K562 (cell line): ENCODE results near the gene FAM83F. TPM values are rescaled to one million over a fixed set of nuclear protein-coding genes. Genes with fewer than 3 reads are reported as not detected.
"Not testable (repeated sequence)": the region's sequence is repeated elsewhere in the genome, so short reads cannot be mapped to it uniquely, and the experiment has no call there.

Experiments
- ATAC-seq: fragments of 200-7000 bp; cut with Tn5 transposase; 3 replicates; pipeline ENCODE4 v1.9.1; 2020; ENCODE audit warnings: moderate library complexity
- BruUV-seq: library from RNA; stranded (reverse); fragments of 400-500 nt; replicated peaks from 2 replicates; lab custom pipeline; 2021; lab: Mats Ljungman, UMichigan
- CTCF ChIA-PET: fragments of 300-600 bp; formaldehyde crosslinking; extraction: SDS; loops from one replicate; lab custom pipeline; 2021; ENCODE audit warnings: low intra/inter-chr PET ratio; lab: Yijun Ruan, JAX
- POLR2A ChIA-PET: fragments of 300-600, 350-650 bp; sonication (Branson Sonifier 250); formaldehyde crosslinking; extraction: SDS; loops from one replicate; lab custom pipeline; 2021; ENCODE audit warnings: antibody characterized with exemption, inconsistent platforms; lab: Yijun Ruan, JAX
- DNase-seq, 4 experiments: peaks; one replicate each; pipeline versions ENCODE4 v3.0.0 to v3.0.0-alpha.2; 2011 to 2018; ENCODE audit warnings: low spot score in 3 of 4, mixed read lengths in 3 of 4; ENCODE audit errors: extremely low read depth in 1 of 4
- FAIRE-seq: peaks from 2 replicates; lab custom pipeline; 2011; peaks lifted over from hg19 to GRCh38; lab: Jason Lieb, UNC
- H2AFZ ChIP-seq: 2 replicates; pipeline ENCODE4 v1.6.0; 2011; ENCODE audit warnings: low read depth, low read length, control low read depth, inconsistent platforms
- H3K27ac ChIP-seq: fragments of 200-600 bp; 3 replicates; pipeline ENCODE4 v1.8.0; 2011; ENCODE audit warnings: low read depth, mild to moderate bottlenecking, control low read depth, inconsistent platforms, low read length, moderate library complexity, mixed read lengths; ENCODE audit errors: extremely low read depth
- H3K27me3 ChIP-seq, 2 experiments: fragments of 300-600 bp in 1 of 2; 2 replicates in 1 of 2; 3 replicates in 1 of 2; pipeline versions ENCODE4 v1.6.0 to v1.8.0; 2011; ENCODE audit warnings: inconsistent platforms in 2 of 2, low read length in 2 of 2, mild to moderate bottlenecking in 1 of 2, mixed read lengths in 1 of 2, moderate library complexity in 1 of 2; ENCODE audit not compliant: control insufficient read depth in 2 of 2, insufficient read depth in 2 of 2
- H3K36me3 ChIP-seq: fragments of 300-600 bp; 3 replicates; pipeline ENCODE4 v1.8.0; 2011; ENCODE audit warnings: mild to moderate bottlenecking, low read length, inconsistent platforms; ENCODE audit not compliant: control insufficient read depth, insufficient read depth
- H3K4me1 ChIP-seq, 2 experiments: fragments of 200-600 bp in 1 of 2; replicated peaks in 1 of 2; 2 replicates in 1 of 2; 3 replicates in 1 of 2; pipeline versions ENCODE4 v1.5.1 to v1.8.0; 2011; ENCODE audit warnings: inconsistent platforms in 2 of 2, low read length in 2 of 2, mild to moderate bottlenecking in 1 of 2, mixed read lengths in 1 of 2, moderate library complexity in 1 of 2; ENCODE audit not compliant: control insufficient read depth in 2 of 2, insufficient read depth in 2 of 2
- H3K4me2 ChIP-seq: 2 replicates; pipeline ENCODE4 v1.6.1; 2011; ENCODE audit warnings: low read length, control low read depth, inconsistent platforms, mixed read lengths; ENCODE audit not compliant: insufficient read depth
- H3K4me3 ChIP-seq: fragments of 200-600 bp; sonication (generic), shearing (Covaris generic); 2 replicates; pipeline ENCODE4 v1.5.1; 2016; ENCODE audit warnings: control low read depth, inconsistent platforms
- H3K79me2 ChIP-seq: fragments of 200-600 bp; 3 replicates; pipeline ENCODE4 v1.8.0; 2011; ENCODE audit warnings: low read length, inconsistent platforms; ENCODE audit not compliant: control insufficient read depth, insufficient read depth
- H3K9ac ChIP-seq, 2 experiments: 2 replicates each; pipeline versions ENCODE4 v1.6.0 to v1.6.1; 2011; ENCODE audit warnings: low read depth in 2 of 2, low read length in 2 of 2, control low read depth in 1 of 2, inconsistent platforms in 1 of 2, mild to moderate bottlenecking in 1 of 2, mixed read lengths in 1 of 2; ENCODE audit not compliant: insufficient read depth in 1 of 2
- H3K9me1 ChIP-seq: one replicate; pipeline ENCODE4 v1.6.0; 2011; ENCODE audit warnings: inconsistent platforms, mild to moderate bottlenecking, low read length, moderate library complexity; ENCODE audit not compliant: control insufficient read depth, insufficient read depth
- H3K9me3 ChIP-seq: replicated peaks from 2 replicates; pipeline ENCODE4 v1.5.1; 2011; ENCODE audit warnings: low read depth, low read length, inconsistent platforms; ENCODE audit not compliant: control insufficient read depth, insufficient read depth
- H4K20me1 ChIP-seq: replicated peaks from 2 replicates; pipeline ENCODE4 v1.6.1; 2011; ENCODE audit warnings: low read length, inconsistent platforms, mixed read lengths; ENCODE audit not compliant: control insufficient read depth, insufficient read depth
- CTBP1 ChIP-seq: fragments of 450-650 bp; IDR thresholded peaks from 2 replicates; pipeline ENCODE4 v1.6.1; 2016; ENCODE audit warnings: borderline replicate concordance
- ZNF239 ChIP-seq: fragments of 250-450 bp; sonication (Bioruptor Pico); IDR thresholded peaks from 2 replicates; pipeline ENCODE4 v1.4.0; 2020; ENCODE audit warnings: mild to moderate bottlenecking
- whole genome bisulfite sequencing: fragments of 100-300 bp; shearing (Covaris generic); methylation state at CpG from one replicate; pipeline ENCODE4 v1.1.6; 2016; ENCODE audit warnings: low coverage, mixed read lengths; ENCODE audit not compliant: insufficient coverage; ENCODE audit errors: missing lambda C conversion rate; 5-methylcytosine and 5-hydroxymethylcytosine counted together
- in situ Hi-C: fragments of 300-500 bp; cut with MboI; formaldehyde crosslinking; loops from 4 replicates; pipeline ENCODE4 v1.15.0; 2018; ENCODE audit warnings: inconsistent platforms, mixed read lengths
- intact Hi-C: fragments of 100-400 bp; cut with micrococcal nuclease; formaldehyde crosslinking; loops from 2 replicates; pipeline ENCODE4 v1.14.2; 2022
- polyA plus RNA-seq, 8 experiments: library from polyadenylated mRNA; depleted of rRNA in 4 of 8; stranded (reverse) in 5 of 8; unstranded in 3 of 8; fragments of >200 nt; fragmentation: Nextera tagmentation in 2 of 8; fragmentation: Illumina TruSeq in 1 of 8; extraction: Ambion mirVana in 2 of 8; extraction: Trizol in 1 of 8; gene quantifications; 2 replicates each; pipeline versions ENCODE4 v1.2.1 to v1.2.3, GENCODE V29; 2011 to 2014; ENCODE audit warnings: inconsistent platforms in 1 of 8, missing spikeins in 1 of 8
- total RNA-seq, 7 experiments: library from RNA; depleted of rRNA in 6 of 7; stranded (reverse); fragments of >200 nt in 6 of 7; fragmentation: Illumina TruSeq in 2 of 7; extraction: Trizol in 2 of 7; gene quantifications; 2 replicates each; pipeline versions ENCODE4 v1.2.1 to v1.2.3, GENCODE V29; 2011 to 2021; ENCODE audit warnings: low replicate concordance in 1 of 7
- TF ChIP-seq, protein P1 (sequence below): sonication (generic); formaldehyde crosslinking; IDR thresholded peaks from 2 replicates; pipeline ENCODE4 v1.5.0; 2020; ENCODE audit warnings: missing genetic modification reagents
- TF ChIP-seq, protein P2 (sequence below): fragments of 450-650 bp; IDR thresholded peaks from 2 replicates; pipeline ENCODE4 v1.6.1; 2018; ENCODE audit warnings: mild to moderate bottlenecking, low read depth; ENCODE audit not compliant: partially characterized antibody
- TF ChIP-seq, protein P3 (sequence below): fragments of 250-450 bp; sonication (Bioruptor Pico); IDR thresholded peaks from 2 replicates; pipeline ENCODE4 v1.6.1; 2021; ENCODE audit warnings: mild to moderate bottlenecking

Gene FAM83F
- total and polyA plus RNA-seq, 9 of the 15 experiments (the other 6 are each of a cell fraction or from before 2014, with no cell fraction given), result under 0.01 to 0.13 (median 0.04) TPM; not detected in 1

DNA sequence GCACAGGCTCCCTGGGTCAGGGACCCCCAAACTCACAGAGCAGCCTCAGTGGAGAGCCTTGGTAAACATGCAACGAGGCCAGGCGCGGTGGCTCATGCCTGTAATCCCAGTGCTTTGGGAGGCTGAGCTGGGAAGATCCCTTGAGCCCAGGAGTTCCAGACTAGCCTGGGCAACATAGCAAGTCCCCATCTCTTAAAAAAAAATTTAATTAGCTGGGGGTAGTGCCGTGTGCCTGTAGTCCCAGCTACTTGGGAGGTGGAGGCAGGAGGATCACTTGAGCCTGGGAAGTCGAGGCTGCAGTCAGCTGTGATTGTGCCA is 30.3 kb downstream of the FAM83F start:
- Histone ChIP-seq H3K9ac (peak overlapping the region in 1 of 2 experiments; percentile 29; a peak in 1 of 4 replicates), H2AFZ (peak overlapping the region; percentile 65; the same call in 1 of the 2 replicates), H3K4me1 (peaks cover 4 to 31% of the 10 kb centered on the region in 2 experiments; a peak in 4 of 5 replicates)
- in situ Hi-C loops, FAIRE-seq, H3K36me3 ChIP-seq, DNase-seq, H3K4me3 ChIP-seq, H3K27me3 ChIP-seq, H3K79me2 ChIP-seq, H4K20me1 ChIP-seq, ATAC-seq, BruUV-seq, H3K27ac ChIP-seq, H3K9me3 ChIP-seq, H3K4me2 ChIP-seq, intact Hi-C loops, H3K9me1 ChIP-seq: not testable (repeated sequence)
- CTCF ChIA-PET, result interaction anchor here (0.5 to 2.1 kb wide), 3 partner anchors 323 to 490 kb away, joined by 3 to 18 read pairs (median 4); no protein-coding TSS in a partner anchor
- TF ChIP-seq CTBP1, result 0 out of 2 replicates have a peak, but pooled peaks have one; percentile 8
- 4% methylated on average over 3 of the region's 5 CpGs for whole genome bisulfite sequencing
- POLR2A ChIA-PET, result interaction anchor here (0.6 to 1.7 kb wide), 6 partner anchors 15 to 488 kb away, joined by 3 to 4 read pairs (median 4); no protein-coding TSS in a partner anchor

DNA sequence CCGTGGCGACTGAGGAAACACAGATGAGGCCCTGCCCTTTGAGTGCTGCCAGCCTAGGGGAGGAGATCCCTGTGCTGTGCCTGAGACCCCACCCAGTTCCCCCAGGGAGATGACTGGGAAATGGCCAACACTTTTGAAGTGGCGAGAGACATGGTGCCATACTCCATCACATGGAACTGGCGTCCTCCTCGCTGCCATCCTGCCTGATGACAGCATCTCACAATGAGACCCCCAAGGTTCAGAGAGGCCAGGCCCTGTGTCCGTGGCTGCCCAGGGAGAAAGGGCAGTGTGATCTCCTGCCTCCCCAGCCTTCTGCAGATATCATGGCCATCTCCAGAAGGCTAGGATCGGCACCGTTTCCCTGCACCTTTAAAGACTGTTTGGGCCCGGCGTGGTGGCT is 31.1 kb downstream of the FAM83F start:
- ChIA-PET POLR2A (interaction anchor here (1.7 kb wide), 1 partner anchor 18 kb away, joined by 4 read pairs; no protein-coding TSS in a partner anchor), CTCF (interaction anchor here (0.7 to 2.1 kb wide), 2 partner anchors 230 to 491 kb away, joined by 3 to 18 read pairs; no protein-coding TSS in a partner anchor)
- ATAC-seq (no peak), DNase-seq (no peak), FAIRE-seq (no peak)
- Histone ChIP-seq H2AFZ (no peak overlapping the region), H3K4me1 (peaks cover 9 to 31% of the 10 kb centered on the region in 2 experiments), H3K9me1 (no peaks in the 10 kb centered on the region), H3K4me3 (no peak overlapping the region), H3K27ac (no peak overlapping the region), H3K9me3 (no peaks in the 10 kb centered on the region), H4K20me1 (no peaks in the 10 kb centered on the region; the same call in 1 of the 2 replicates), H3K79me2 (no peaks in the 10 kb centered on the region), H3K4me2 (no peak overlapping the region), H3K27me3 (no peaks in the 10 kb centered on the region), H3K9ac (peak overlapping the region in 1 of 2 experiments; percentile 36; a peak in 1 of 4 replicates), H3K36me3 (no peaks in the 10 kb centered on the region)
- intact Hi-C loops (no loop called here), in situ Hi-C loops (no loop called here)
- no TSS peak for BruUV-seq
- WGBS, result 76% methylated on average over 6 of the region's 10 CpGs
- TF ChIP-seq, protein P1, sequence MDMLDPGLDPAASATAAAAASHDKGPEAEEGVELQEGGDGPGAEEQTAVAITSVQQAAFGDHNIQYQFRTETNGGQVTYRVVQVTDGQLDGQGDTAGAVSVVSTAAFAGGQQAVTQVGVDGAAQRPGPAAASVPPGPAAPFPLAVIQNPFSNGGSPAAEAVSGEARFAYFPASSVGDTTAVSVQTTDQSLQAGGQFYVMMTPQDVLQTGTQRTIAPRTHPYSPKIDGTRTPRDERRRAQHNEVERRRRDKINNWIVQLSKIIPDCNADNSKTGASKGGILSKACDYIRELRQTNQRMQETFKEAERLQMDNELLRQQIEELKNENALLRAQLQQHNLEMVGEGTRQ (CRISPR knock-in tag), result no peak
- TF ChIP-seq, protein P2, sequence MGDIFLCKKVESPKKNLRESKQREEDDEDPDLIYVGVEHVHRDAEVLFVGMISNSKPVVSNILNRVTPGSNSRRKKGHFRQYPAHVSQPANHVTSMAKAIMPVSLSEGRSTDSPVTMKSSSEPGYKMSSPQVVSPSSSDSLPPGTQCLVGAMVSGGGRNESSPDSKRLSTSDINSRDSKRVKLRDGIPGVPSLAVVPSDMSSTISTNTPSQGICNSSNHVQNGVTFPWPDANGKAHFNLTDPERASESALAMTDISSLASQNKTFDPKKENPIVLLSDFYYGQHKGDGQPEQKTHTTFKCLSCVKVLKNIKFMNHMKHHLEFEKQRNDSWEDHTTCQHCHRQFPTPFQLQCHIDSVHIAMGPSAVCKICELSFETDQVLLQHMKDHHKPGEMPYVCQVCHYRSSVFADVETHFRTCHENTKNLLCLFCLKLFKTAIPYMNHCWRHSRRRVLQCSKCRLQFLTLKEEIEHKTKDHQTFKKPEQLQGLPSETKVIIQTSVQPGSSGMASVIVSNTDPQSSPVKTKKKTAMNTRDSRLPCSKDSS, result no peak
- TF ChIP-seq ZNF239 (CRISPR knock-in tag), result no peak
- TF ChIP-seq, protein P3, sequence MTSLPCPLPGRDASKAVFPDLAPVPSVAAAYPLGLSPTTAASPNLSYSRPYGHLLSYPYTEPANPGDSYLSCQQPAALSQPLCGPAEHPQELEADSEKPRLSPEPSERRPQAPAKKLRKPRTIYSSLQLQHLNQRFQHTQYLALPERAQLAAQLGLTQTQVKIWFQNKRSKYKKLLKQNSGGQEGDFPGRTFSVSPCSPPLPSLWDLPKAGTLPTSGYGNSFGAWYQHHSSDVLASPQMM (CRISPR knock-in tag), result no peak
